HFFc6 (cell line): ENCODE results near the gene RBM5. TPM values are rescaled to one million over a fixed set of nuclear protein-coding genes. Genes with fewer than 3 reads are reported as not detected.

Source experiments
- DNase-seq: peaks from one replicate; pipeline ENCODE4 v3.0.0-alpha.2; 2018
- H3K27ac Mint-ChIP-seq: 2 replicates; pipeline ENCODE4 v1.8.0; 2020; ENCODE audit warnings: mild to moderate bottlenecking, mixed read lengths
- H3K27me3 Mint-ChIP-seq: 2 replicates; pipeline ENCODE4 v1.8.0; 2021; ENCODE audit warnings: mild to moderate bottlenecking, moderate library complexity, mixed read lengths; ENCODE audit not compliant: insufficient read depth
- H3K36me3 Mint-ChIP-seq: 2 replicates; pipeline ENCODE4 v1.8.0; 2021; ENCODE audit warnings: low read depth, mixed read lengths
- H3K4me1 Mint-ChIP-seq: 2 replicates; pipeline ENCODE4 v1.8.0; 2020; ENCODE audit warnings: low read depth, mixed read lengths
- H3K4me3 Mint-ChIP-seq: 2 replicates; pipeline ENCODE4 v1.8.0; 2020; ENCODE audit warnings: mild to moderate bottlenecking, moderate library complexity, mixed read lengths
- H3K9me3 Mint-ChIP-seq: 2 replicates; pipeline ENCODE4 v1.8.0; 2020; ENCODE audit warnings: mild to moderate bottlenecking, mixed read lengths
- total RNA-seq, 6 experiments: library from RNA; stranded (reverse); fragmentation: NEBNext Ultra II Directional; extraction: Animal tissue kit (Norgen Biotek cat#: 25700); gene quantifications; 2 replicates in 1 of 6; 3 replicates in 5 of 6; pipeline ENCODE4 v1.2.3, GENCODE V29; 2021
- TF ChIP-seq, protein P1 (sequence below): fragments of 200-600 bp; sonication (generic); IDR thresholded peaks from 2 replicates; pipeline ENCODE4 v1.5.0; 2021; ENCODE audit warnings: antibody characterized with exemption, mild to moderate bottlenecking

The RBM5 gene
- total RNA-seq, 6 experiments from 2014 or later: 69.3 to 83.8 (median 78.5) TPM

DNA sequence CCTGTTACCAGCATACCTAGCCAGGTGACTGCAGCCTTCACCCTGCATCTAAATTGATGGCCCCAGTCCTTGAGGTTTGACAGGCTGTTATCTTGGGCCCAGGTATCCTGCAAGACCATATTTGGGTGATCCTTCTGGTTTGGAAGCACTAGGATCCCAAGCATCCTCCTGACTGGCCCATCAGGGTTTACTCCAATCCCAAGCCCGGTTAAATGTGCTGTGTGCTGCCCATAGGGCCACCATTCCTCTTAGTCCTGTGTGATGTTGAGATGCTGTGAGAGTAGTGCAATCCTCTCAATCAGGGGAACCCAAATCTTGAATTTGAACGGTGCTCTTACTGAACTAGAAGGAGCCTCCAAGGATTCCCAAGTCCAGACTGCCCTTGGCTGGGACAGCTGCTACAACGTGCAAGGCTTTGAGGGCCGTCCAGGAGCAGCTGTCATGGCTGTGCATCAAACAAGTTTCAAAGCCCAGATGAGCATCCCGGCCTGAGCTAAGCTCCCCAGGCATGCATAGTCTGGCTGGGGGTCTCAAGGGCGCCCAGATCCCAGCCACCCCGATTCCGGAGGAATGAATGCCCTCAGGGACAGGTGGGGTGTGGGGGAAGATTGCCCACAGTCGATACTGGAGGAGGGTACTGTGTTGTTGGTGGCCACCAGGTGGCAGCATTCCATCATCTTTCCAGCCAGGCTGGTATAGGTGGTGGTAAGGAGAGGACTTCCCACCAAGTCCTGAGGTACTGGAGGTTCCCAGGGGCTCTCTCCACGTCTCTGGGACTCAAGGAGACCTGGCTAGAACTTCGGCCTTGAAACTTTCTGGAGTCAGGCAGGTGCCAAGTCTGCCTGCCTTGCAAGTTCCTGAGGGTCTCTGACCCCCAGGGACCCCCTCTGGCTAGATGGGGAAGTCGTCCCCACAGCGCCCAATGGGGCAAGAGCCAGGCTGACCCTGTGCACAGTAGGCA is 32.6 kb downstream of the RBM5 start:
- H3K36me3 Mint-ChIP-seq: peaks cover 15% of the 10 kb centered on the region
- H3K27me3 Mint-ChIP-seq: peaks cover 16% of the 10 kb centered on the region
- TF ChIP-seq, protein P1, sequence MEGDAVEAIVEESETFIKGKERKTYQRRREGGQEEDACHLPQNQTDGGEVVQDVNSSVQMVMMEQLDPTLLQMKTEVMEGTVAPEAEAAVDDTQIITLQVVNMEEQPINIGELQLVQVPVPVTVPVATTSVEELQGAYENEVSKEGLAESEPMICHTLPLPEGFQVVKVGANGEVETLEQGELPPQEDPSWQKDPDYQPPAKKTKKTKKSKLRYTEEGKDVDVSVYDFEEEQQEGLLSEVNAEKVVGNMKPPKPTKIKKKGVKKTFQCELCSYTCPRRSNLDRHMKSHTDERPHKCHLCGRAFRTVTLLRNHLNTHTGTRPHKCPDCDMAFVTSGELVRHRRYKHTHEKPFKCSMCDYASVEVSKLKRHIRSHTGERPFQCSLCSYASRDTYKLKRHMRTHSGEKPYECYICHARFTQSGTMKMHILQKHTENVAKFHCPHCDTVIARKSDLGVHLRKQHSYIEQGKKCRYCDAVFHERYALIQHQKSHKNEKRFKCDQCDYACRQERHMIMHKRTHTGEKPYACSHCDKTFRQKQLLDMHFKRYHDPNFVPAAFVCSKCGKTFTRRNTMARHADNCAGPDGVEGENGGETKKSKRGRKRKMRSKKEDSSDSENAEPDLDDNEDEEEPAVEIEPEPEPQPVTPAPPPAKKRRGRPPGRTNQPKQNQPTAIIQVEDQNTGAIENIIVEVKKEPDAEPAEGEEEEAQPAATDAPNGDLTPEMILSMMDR: peak; percentile 97
- peak overlapping the region; percentile 55; the same call in 1 of the 2 replicates for H3K27ac Mint-ChIP-seq
- DNase-seq: peak; percentile 69
- no peaks in the 10 kb centered on the region for H3K9me3 Mint-ChIP-seq
- peaks cover 29% of the 10 kb centered on the region for H3K4me1 Mint-ChIP-seq
- no peak overlapping the region for H3K4me3 Mint-ChIP-seq

DNA sequence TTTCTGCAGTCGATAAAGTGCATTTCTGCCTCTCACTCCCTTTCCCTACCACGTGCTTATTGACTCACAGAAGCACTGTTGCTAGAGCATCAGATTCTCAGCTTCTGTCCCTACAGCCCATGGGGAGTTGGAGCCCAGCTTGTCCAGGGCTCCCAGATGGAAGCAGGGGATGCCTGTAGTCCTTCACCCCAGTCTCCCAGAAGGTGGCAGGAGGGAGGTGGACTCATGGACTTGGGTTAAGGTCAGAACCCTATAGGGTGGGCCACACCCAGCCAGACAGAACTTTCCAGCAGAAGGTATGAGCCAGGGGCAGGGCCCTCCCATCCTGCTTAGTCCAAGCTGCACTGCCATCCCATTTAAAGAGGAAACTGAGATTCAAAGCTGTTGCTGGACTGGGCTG is 33.4 kb downstream of the RBM5 start:
- H3K9me3 Mint-ChIP-seq: no peaks in the 10 kb centered on the region
- peaks cover 16% of the 10 kb centered on the region for H3K27me3 Mint-ChIP-seq
- DNase-seq: no peak
- H3K4me1 Mint-ChIP-seq: peaks cover 33% of the 10 kb centered on the region
- no peak overlapping the region; the same call in 1 of the 2 replicates for H3K4me3 Mint-ChIP-seq
- TF ChIP-seq, protein P1: no peak
- H3K36me3 Mint-ChIP-seq: peaks cover 9% of the 10 kb centered on the region
- H3K27ac Mint-ChIP-seq: peak overlapping the region; percentile 52

DNA sequence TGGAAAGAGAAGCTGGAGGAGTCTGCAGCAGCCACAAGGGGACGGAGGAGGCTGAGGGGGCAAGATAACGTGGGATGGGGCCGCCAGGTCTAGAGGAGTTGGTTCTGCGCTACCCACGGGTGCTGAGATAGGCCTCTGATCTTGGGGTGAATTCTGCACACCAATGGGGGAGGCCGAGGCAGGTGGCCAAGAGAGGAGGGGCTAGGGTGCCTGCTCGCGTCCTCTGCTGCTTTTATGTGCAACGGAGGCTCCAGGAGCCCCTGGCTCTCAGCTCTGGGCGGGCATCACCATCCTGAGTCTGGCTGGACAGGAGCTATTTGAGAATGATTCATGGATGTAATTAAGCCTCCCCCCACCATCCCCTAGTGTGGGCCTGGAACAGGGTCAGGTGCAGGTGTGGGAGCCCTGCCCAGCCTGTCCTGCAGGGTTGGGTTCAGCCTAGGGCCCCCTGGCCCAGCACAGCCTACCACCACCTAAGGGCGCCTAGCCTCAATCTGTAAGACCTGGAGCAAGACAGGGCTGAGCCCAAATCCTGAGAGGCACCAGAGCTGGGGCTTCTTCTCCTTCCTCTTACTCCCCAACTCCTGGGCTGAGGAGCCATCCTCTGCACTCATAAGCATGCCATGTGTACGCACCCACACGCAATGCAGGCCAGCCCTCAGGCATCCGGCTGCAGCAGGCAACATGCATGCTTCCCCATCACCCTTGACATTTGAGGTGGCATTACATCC is 34.1 kb downstream of the RBM5 start:
- H3K4me3 Mint-ChIP-seq: no peak overlapping the region
- no peaks in the 10 kb centered on the region for H3K9me3 Mint-ChIP-seq
- H3K36me3 Mint-ChIP-seq: peaks cover 7% of the 10 kb centered on the region; the same call in 1 of the 2 replicates
- H3K4me1 Mint-ChIP-seq: peaks cover 41% of the 10 kb centered on the region
- DNase-seq: no peak
- TF ChIP-seq, protein P1: no peak
- no peak overlapping the region; the same call in 1 of the 2 replicates for H3K27ac Mint-ChIP-seq
- peaks cover 16% of the 10 kb centered on the region for H3K27me3 Mint-ChIP-seq

DNA sequence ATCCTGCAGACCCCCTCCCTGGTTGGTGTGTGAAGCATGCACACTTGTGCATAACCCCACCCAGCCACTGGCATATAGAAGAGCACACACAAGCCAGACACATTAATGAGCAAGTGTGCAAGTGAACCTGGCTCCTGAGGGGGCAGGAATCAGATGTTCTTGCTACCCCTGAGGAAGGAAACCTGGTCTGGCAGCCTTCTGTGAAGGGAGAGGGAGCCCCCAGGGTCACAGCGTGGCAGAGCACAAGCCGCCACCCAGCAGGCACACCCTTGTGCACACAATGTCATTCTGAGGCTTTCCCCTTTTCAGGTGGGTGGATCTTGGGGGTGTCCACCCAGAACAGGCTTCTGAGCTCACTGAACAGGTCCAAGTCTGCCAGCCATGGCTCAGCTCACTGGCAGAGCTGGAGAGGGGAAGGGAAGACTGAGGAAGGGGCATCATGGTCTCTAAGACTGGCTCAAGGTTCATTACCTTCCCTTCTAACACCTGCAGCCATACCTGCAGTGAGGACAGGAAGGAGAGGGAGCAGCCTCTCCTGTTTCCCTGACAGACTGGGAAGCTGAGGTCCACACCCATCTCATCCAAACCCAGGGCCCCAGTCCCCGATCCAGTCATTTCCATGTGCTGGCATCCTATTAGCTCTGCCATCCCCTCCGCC is 34.8 kb downstream of the RBM5 start:
- Mint-ChIP-seq H3K4me1 (peaks cover 43% of the 10 kb centered on the region), H3K4me3 (no peak overlapping the region), H3K36me3 (peaks cover 1% of the 10 kb centered on the region; the same call in 1 of the 2 replicates), H3K27ac (no peak overlapping the region), H3K9me3 (no peaks in the 10 kb centered on the region), H3K27me3 (peaks cover 15% of the 10 kb centered on the region)
- DNase-seq: no peak
- TF ChIP-seq, protein P1: no peak
